Kidney capillary endothelial cell (primary cell): ENCODE measurements around the gene COA8.
"Not testable (repeated sequence)": the region's sequence is repeated elsewhere in the genome, so short reads cannot be mapped to it uniquely, and the experiment has no call there.

Source experiments
- DNase-seq: peaks from one replicate; pipeline ENCODE4 v3.0.0-alpha.2; 2018; ENCODE audit warnings: low spot score

The COA8 gene

DNA sequence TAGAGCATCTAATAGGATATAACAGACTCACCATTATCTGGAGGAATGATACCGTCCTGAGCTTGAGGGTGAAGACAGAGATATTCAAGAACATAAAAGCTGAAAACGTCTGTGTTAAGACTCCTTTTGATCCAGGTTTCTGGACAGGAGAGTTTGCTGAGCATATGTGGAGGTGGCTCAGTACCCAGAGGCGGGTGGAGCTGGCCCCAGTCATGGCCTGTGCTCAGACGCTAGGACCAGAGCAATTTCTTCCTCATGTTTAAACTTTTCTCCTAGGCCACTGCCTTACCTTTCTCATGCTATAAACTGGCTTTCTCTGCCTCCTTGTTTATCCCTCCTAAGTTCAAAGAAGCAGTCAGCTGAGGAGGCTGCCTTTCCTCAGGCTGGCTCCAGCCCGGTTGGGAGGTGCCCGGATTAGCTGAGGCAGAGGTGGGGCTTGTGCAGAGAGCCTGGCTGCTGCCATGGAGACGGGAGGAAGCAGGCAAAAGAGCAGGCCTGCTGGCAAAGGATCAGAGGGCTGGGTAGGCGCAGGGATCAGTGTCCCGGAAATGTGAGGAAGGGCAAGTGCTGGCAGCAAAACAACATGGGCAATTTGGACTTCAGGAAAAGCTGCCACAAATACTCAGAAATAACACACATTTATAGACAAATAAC is 13.7 kb downstream of the COA8 start:
- peak; percentile 91 for DNase-seq

GRCh38 chr14:103578401-103579075 is 15.8 kb downstream of the COA8 start:
- DNase-seq: no peak

- no peak for DNase-seq
Measured at GRCh38 chr14:103581206-103581605, 18.4 kb downstream of the COA8 start.

DNA sequence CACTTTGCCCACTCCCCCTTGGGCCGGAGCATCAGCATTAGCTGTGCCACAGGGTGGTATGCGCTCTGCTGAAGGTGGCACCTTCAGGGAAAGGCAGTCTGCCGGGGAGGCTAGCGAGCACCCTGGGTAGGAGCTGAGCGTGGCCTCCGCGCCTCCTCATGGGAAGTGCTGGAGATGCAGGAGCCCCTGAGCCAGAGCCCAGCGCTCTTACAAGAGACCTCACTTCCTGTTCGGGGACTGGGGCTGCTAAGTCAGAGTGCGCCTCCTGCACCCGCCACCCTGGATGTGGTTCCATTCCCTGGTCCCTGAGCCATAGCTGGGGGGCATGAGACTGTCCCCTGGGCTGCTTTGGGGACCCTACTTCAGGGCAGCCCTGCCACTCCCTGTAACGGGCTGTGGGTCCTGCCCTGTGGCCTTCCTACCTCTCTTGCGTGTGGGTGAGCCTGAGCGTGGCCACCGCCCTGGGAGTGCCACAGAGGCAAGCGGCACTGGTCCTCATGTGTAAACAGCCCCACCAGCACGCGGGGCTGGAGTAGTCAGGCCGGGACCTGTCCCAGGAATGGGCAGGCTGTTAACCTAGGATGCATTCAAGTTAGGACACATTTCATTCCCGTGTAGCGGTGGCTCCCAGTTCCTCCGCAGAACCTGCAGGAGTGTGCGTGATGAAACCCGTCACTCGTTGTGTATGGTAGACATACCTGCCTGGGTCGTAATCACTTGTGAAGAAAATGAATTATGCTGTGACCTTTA is 19.4 kb downstream of the COA8 start:
- no peak for DNase-seq

- DNase-seq: no peak
Measured at GRCh38 chr14:103584326-103584915, 21.7 kb downstream of the COA8 start.

- DNase-seq: no peak
Measured at GRCh38 chr14:103593577-103593976, 30.8 kb downstream of the COA8 start.

DNA sequence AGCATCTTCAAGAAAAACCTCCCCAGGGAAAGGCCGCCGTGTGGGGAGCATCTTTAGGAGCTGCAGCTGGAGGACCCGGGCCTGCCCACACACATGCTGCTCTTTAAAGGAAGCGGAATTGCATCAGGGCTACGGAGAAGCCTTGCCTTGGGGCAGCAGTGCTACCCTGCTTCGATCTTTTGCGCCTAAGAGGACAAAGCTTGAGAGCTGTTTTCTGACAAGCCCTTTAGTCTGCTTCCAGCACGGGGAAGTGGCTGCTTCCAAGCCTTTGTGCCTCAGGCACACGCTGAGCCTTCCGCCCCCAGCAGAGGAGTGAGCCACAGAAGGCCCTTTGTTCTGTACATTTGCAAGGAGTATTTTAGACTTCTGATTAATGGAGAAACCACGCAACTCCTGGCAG is 31.5 kb downstream of the COA8 start:
- DNase-seq: peak; percentile 31

- DNase-seq: peak; percentile 26
Measured at GRCh38 chr14:103597623-103598377, 35.0 kb downstream of the COA8 start.

DNA sequence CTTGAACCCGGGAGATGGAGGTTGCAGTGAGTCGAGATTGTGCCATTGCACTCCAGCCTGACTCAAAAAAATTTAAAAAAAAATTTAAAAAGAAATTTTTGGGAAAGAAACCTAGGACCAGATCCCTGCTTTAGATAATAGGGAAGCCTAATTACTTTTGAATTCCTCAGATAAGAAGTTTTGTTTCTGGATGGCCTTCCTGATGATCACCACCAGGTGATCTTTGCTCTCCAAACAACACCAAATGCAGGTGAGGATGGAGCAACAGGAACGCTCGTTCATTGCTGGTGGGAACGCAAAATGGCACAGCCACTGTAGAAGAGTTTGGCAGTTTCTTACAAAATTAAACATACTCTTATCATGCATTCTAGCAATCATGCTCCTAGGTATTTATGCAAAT is 37.7 kb downstream of the COA8 start:
- DNase-seq: no peak

GRCh38 chr14:103604620-103605019 is 41.9 kb downstream of the COA8 start:
- no peak for DNase-seq

DNA sequence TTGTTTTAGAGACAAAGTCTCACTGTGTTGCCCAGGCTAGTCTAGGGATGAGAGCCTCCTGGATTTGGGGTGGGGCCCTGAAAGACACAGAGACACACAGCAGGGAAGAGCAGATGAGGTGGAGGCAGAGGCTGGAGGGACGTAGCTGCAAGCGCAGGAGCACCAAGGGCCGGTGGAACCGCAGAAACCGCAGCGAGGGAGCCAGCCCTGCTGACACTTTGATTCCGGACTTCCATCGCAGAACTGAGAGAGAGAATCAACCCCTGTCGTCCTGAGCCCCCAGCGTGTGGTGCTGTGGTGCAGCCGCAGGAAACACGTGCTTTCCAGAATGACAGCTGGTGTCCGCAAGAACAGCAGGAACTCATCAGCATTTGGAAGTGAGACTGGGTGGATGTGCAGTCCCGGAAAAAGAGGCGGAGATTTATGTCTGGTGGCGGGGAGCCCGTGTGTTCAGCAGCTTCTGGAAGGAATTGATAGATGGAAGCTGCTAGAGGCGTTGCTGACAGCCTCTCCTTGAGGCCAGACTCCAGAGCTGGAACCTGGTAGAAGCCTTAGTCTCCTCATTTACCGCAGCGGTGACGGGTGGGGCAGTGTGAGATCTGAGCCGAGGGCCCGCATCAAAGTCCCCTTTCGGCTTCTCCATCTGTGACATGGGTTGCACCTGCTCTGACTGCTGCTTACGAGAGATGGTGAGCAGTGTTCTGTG is 44.4 kb downstream of the COA8 start:
- DNase-seq: peak; percentile 47

DNA sequence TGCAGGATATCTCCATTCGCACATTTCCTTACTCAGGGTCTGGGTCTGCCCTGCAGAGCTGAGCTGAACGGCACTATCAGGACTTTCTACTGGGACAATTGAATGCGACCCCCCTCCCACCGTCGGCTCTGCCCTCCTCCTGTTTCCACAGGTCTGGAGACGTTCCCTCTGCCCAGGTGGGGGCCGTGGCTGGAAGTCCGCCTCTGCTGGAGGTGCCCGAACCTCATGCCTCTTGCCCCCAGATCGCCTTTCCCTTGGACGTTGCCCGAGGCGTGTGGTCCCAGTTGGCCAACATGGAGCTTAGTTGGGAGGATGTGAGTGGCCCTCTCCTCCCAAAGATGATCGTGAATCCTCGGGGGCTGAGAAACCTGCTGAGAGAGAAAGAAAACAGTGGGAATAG is 45.1 kb downstream of the COA8 start:
- DNase-seq: no peak

DNA sequence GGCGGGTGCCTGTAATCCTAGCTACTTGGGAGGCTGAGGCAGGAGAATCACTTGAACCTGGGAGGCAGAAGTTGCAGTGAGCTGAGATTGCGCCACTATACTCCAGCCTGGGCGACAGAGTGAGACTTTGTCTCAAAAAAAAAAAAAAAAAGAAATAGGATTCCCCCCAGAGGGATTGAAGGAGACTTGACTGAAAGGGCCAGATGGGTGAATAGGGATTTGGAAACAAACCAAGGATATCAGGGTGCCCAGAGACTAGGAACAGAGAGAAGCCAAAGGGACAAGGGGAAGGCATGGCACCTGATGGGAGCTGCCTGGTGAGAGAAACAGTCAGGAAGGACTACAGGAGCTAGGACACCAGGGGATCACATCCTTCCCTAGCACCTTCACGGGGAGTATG is 46.3 kb downstream of the COA8 start:
- DNase-seq: not testable (repeated sequence)

- DNase-seq: no peak
Measured at GRCh38 chr14:103611215-103611614, 48.5 kb downstream of the COA8 start.

DNA sequence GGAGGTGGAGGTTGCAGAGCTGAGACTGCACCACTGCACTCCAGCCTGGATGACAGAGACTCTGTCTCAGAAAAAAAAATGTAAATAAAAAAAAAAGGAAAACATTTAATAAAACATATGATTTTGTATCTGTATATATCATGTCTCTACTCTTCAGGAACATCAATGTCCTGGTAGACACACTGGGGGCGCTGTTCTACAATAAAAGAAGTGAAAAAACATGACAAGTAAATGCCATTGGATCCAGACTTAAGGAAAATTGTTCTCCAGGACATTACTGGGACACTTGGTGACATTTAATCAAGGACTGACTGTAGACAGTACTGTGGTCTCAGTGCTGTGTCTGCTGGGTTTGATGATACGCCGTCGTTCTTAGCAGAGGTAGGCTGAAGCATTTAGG is 50.8 kb downstream of the COA8 start:
- DNase-seq: no peak

DNA sequence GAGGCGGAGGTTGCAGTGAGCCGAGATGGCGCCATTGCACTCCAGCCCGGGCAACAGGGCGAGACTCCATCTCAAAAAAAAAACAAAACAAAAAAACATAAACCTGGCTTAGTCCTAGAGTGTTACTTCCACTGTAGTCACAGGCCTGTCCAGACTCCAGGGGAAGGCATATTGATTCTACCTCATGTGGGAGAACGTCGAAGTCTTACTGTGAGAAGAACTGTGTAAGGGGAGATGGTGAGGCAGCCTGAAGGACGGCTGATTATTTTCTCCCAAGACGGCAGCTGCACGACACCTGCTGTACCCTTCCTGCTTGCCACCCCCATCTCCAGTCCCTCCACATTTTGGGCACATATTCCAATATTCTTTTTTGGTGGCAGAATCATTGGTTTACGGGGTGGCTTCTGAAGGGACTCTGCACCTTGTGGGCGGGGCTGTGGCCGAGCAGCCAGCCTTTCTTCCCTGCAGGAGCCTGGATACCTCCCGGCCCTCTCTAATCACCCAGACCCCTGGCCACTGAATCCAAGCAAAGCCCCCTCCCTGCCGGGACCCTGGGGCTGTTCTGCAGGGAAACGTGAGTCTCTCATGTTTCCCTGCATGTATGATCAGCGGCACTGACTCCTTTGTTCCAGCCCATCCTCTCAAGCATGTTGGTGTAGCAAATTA is 54.0 kb downstream of the COA8 start:
- DNase-seq: no peak

GRCh38 chr14:103619057-103619456 is 56.3 kb downstream of the COA8 start:
- no peak for DNase-seq

DNA sequence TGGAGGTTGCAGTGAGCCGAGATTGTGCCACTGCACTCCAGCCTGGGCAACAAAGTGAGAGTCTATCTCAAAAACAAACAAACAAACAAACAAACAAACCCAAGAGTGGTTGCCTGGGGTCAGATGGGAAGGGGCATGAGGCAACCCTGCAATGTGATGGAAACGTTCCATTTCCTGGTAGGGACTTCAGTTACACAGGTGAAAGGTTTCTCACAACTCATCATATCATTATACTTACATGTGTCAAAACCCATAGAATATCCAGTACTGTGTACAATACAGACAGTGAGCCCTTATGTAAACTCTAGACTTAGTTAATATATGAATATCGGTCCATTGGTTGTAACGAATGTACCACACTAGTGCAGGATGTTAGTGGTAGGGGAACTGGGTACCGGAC is 59.1 kb downstream of the COA8 start:
- no peak for DNase-seq

DNA sequence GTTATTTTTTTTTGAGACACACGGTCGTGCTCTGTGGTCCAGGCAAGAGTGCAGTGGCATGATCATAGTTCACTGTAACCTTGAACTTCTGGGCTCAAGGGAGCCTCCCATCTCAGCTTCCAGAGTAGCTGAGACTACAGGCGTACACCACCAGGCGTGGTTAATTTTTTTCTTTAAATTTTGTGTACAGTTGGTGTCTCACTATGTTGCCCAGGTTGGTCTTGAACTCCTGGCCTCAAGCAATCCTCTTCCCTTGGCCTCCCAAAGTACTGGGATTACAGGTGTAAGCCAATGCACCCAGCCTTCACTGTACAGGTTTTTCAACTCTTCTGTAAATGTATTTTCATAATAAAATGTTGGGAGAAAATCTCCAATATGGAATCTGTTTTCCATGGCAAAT is 60.5 kb downstream of the COA8 start:
- no peak for DNase-seq

- peak; percentile 89 for DNase-seq
Measured at GRCh38 chr14:103623883-103624482, 61.2 kb downstream of the COA8 start.

GRCh38 chr14:103624860-103625259 is 62.1 kb downstream of the COA8 start:
- peak; percentile 95 for DNase-seq
